Measurements from ENCODE around the gene PLEKHA8. TPM values are rescaled to one million over a fixed set of nuclear protein-coding genes. Genes with fewer than 3 reads are reported as not detected.

The PLEKHA8 gene
- total and polyA plus RNA-seq, 2 of the 8 experiments (the other 6 are each of a cell fraction or from before 2014, with no cell fraction given) = 10.7 to 44.0 TPM

- DNase-seq (ENCODE audit: low read depth in 1 of 2, low spot score in 2 of 2) = no peak
- no peak overlapping the region for H3K4me2 ChIP-seq (ENCODE audit: insufficient read depth in 1 of 2, low read depth in 2 of 2, low read length in 2 of 2)
- no peaks in the 10 kb centered on the region for H3K9me3 ChIP-seq (ENCODE audit: insufficient read depth in 2 of 2, low read depth in 1 of 2, low read length in 1 of 2)
- no peak overlapping the region for H3K23ac ChIP-seq (ENCODE audit: insufficient read length)
- H3K79me1 ChIP-seq (ENCODE audit: low read depth, low read length) = no peaks in the 10 kb centered on the region; the same call in 1 of the 2 replicates
- ChIA-PET CTCF (ENCODE audit: partially characterized antibody) (interaction anchor here (1.1 to 1.7 kb wide), 2 partner anchors 9 to 21 kb away, joined by 4 to 5 read pairs; no protein-coding TSS in a partner anchor), POLR2A (ENCODE audit: partially characterized antibody) (no interaction called here)
- no peak overlapping the region for H3K4ac ChIP-seq (replicated peaks; ENCODE audit: insufficient read length, low read depth, low read length)
- H2BK15ac ChIP-seq (ENCODE audit: low read length) = no peak overlapping the region
- H2BK12ac ChIP-seq (ENCODE audit: low read depth, low read length) = no peak overlapping the region
- H3K4me1 ChIP-seq (replicated peaks in 1 of 4; ENCODE audit: control insufficient read depth in 3 of 4, insufficient read depth in 4 of 4, low read length in 3 of 4) = peaks cover 0 to 5% (median 0%) of the 10 kb centered on the region in 4 experiments; a peak in 1 of 7 replicates
- no peak overlapping the region for H4K91ac ChIP-seq (replicated peaks; ENCODE audit: insufficient read length, low read length)
- H3K9ac ChIP-seq (replicated peaks in 1 of 4; ENCODE audit: extremely low read depth in 1 of 4, low read depth in 3 of 4, low read length in 3 of 4) = no peak overlapping the region
- no peak overlapping the region for H2BK120ac ChIP-seq (replicated peaks; ENCODE audit: low read depth, low read length)
- TF ChIP-seq EGR1 (IDR thresholded peaks at IDR 0.05; ENCODE audit: borderline replicate concordance, low read depth, low read length) = no peak
- TF ChIP-seq CBX5 (IDR thresholded peaks at IDR 0.05; ENCODE audit: low read depth, low read length) = no peak
- TF ChIP-seq POU5F1 (IDR thresholded peaks at IDR 0.05; ENCODE audit: low read depth, low read length) = no peak
- no peak for TF ChIP-seq SRF (IDR thresholded peaks at IDR 0.05; ENCODE audit: low read depth, low read length)
- TF ChIP-seq ASH2L (IDR thresholded peaks at IDR 0.05; ENCODE audit: low read length) = no peak
- TF ChIP-seq NRF1 (IDR thresholded peaks at IDR 0.05; ENCODE audit: low read depth, low read length) = no peak
- no peak for TF ChIP-seq E2F6 (IDR thresholded peaks at IDR 0.05)
- no peak for TF ChIP-seq POLR2A (IDR thresholded peaks at IDR 0.05; ENCODE audit: control extremely low read depth in 1 of 2, low read depth in 2 of 2, low read length in 2 of 2)
- TF ChIP-seq PHF8 (conservative IDR thresholded peaks at IDR 0.05; ENCODE audit: low read depth, low read length) = no peak
- TF ChIP-seq MAFK (IDR thresholded peaks at IDR 0.05; ENCODE audit: low read depth, low read length) = no peak
- TF ChIP-seq EZH2 (IDR thresholded peaks at IDR 0.05; ENCODE audit: low read depth, low read length, severe bottlenecking) = no peak
- H3K4me3 ChIP-seq (ENCODE audit: extremely low read depth in 1 of 4, insufficient read depth in 2 of 4, low read depth in 3 of 4, low read length in 4 of 4) = no peak overlapping the region
- no peak overlapping the region for H2AFZ ChIP-seq (ENCODE audit: low read length)
- H4K20me1 ChIP-seq (replicated peaks in 1 of 2; ENCODE audit: control insufficient read depth in 1 of 2, insufficient read depth in 2 of 2, low read length in 2 of 2) = peaks cover 2 to 4% of the 10 kb centered on the region in 2 experiments
- peaks cover 0 to 5% (median 1%) of the 10 kb centered on the region in 4 experiments; a peak in 2 of 8 replicates for H3K36me3 ChIP-seq (ENCODE audit: control insufficient read depth in 2 of 4, insufficient read depth in 4 of 4, low read length in 3 of 4)
- no peak overlapping the region for H4K8ac ChIP-seq (ENCODE audit: extremely low read depth, insufficient read depth, low read length)
- H2BK20ac ChIP-seq (ENCODE audit: low read length) = no peak overlapping the region
- no peaks in the 10 kb centered on the region for H3K27me3 ChIP-seq (replicated peaks in 1 of 4; ENCODE audit: control insufficient read depth in 3 of 4, extremely low read depth in 1 of 4, insufficient read depth in 3 of 4, low read length in 3 of 4)
- no peaks in the 10 kb centered on the region for H3K23me2 ChIP-seq (ENCODE audit: low read depth, low read length)
- H3K18ac ChIP-seq (ENCODE audit: extremely low read depth, low read length) = no peak overlapping the region
- no peaks in the 10 kb centered on the region for H3K79me2 ChIP-seq (ENCODE audit: control insufficient read depth in 1 of 2, insufficient read depth in 2 of 2, low read length in 2 of 2)
- no peak overlapping the region for H3K27ac ChIP-seq (ENCODE audit: low read depth, low read length)
- H2AK5ac ChIP-seq (ENCODE audit: low read depth, low read length) = no peak overlapping the region
- no peak overlapping the region for H3K14ac ChIP-seq (ENCODE audit: insufficient read length)
- H4K5ac ChIP-seq (ENCODE audit: insufficient read length, low read depth, low read length) = no peak overlapping the region
- WGBS, 2 experiments (ENCODE audit: extremely low coverage in 1 of 2, insufficient coverage in 1 of 2, insufficient read length in 1 of 2, insufficient replicate concordance in 2 of 2, low coverage in 1 of 2, low lambda C conversion rate in 2 of 2, missing lambda C conversion rate in 1 of 2) = 83% methylated on average over 1 of the region's 1 CpG; no CpG with 5 or more reads in 1 of the 2 experiments
- no peak for FAIRE-seq
- no peak overlapping the region for H2BK5ac ChIP-seq (ENCODE audit: low read depth, low read length)
- H3K56ac ChIP-seq (replicated peaks; ENCODE audit: insufficient read length, low read depth, low read length) = no peak overlapping the region
These were observed 55.1 kb downstream of the PLEKHA8 start for GRCh38 chr7:30083334-30083733.
